Endothelial cell of umbilical vein (primary cell): ENCODE measurements around the gene ACVR1C. TPM values are rescaled to one million over a fixed set of nuclear protein-coding genes. Genes with fewer than 3 reads are reported as not detected.

Experiments used
- BruUV-seq: library from RNA; stranded (reverse); fragments of 400-500 nt; replicated peaks from 2 replicates; lab custom pipeline; 2021; lab: Mats Ljungman, UMichigan
- CTCF ChIA-PET: fragments of 300-600, 350-600 bp; sonication (Branson Sonifier 250); formaldehyde crosslinking; loops from one replicate; lab custom pipeline; 2021; ENCODE audit warnings: antibody characterized with exemption, inconsistent platforms; lab: Charles Lee
- POLR2A ChIA-PET: fragments of 300-600, 350-600 bp; sonication (Branson Sonifier 250); formaldehyde crosslinking; loops from one replicate; lab custom pipeline; 2021; ENCODE audit warnings: antibody characterized with exemption, inconsistent platforms; lab: Charles Lee
- DNase-seq: peaks from one replicate; pipeline ENCODE4 v3.0.0-alpha.2; 2011; ENCODE audit warnings: low read depth, low spot score
- FAIRE-seq: peaks from 2 replicates; lab custom pipeline; 2011; peaks lifted over from hg19 to GRCh38; lab: Jason Lieb, UNC
- H2AFZ ChIP-seq: 2 replicates; pipeline ENCODE4 v1.6.0; 2012; ENCODE audit warnings: low read depth, low read length, control low read depth, inconsistent platforms
- H3K27ac ChIP-seq: 2 replicates; pipeline ENCODE4 v1.5.1; 2011; ENCODE audit warnings: low read depth, mild to moderate bottlenecking, control low read depth, low read length, moderate library complexity; ENCODE audit not compliant: insufficient read depth
- H3K27me3 ChIP-seq, 2 experiments: 2 replicates each; pipeline versions ENCODE4 v1.6.0 to v1.6.1; 2011; ENCODE audit warnings: low read length in 2 of 2, mixed read lengths in 1 of 2; ENCODE audit not compliant: control insufficient read depth in 2 of 2, insufficient read depth in 2 of 2
- H3K36me3 ChIP-seq, 2 experiments: 2 replicates in 1 of 2; 3 replicates in 1 of 2; pipeline ENCODE4 v1.5.1; 2011; ENCODE audit warnings: low read length in 2 of 2, mild to moderate bottlenecking in 1 of 2, moderate library complexity in 1 of 2; ENCODE audit not compliant: control insufficient read depth in 2 of 2, insufficient read depth in 2 of 2; ENCODE audit errors: extremely low read depth in 1 of 2
- H3K4me1 ChIP-seq: 3 replicates; pipeline ENCODE4 v1.5.1; 2011; ENCODE audit warnings: mild to moderate bottlenecking, low read length; ENCODE audit not compliant: control insufficient read depth, insufficient read depth; ENCODE audit errors: extremely low read depth
- H3K4me2 ChIP-seq: 2 replicates; pipeline ENCODE4 v1.6.1; 2011; ENCODE audit warnings: low read length, control low read depth, mixed read lengths; ENCODE audit not compliant: insufficient read depth
- H3K4me3 ChIP-seq, 3 experiments: fragments of 200-600 bp in 1 of 3; sonication (generic), shearing (Covaris generic) in 1 of 3; replicated peaks in 1 of 3; 2 replicates each; pipeline ENCODE4 v1.5.1; 2011 to 2016; ENCODE audit warnings: control low read depth in 3 of 3, low read length in 3 of 3, mild to moderate bottlenecking in 2 of 3, inconsistent platforms in 1 of 3, low read depth in 1 of 3, moderate library complexity in 1 of 3; ENCODE audit not compliant: insufficient read depth in 1 of 3
- H3K79me2 ChIP-seq: 2 replicates; pipeline ENCODE4 v1.6.0; 2012; ENCODE audit warnings: low read length, inconsistent platforms; ENCODE audit not compliant: control insufficient read depth, insufficient read depth
- H3K9ac ChIP-seq: replicated peaks from 2 replicates; pipeline ENCODE3; 2011; ENCODE audit warnings: low read length, control low read depth; ENCODE audit not compliant: insufficient read depth; ENCODE audit errors: extremely low read depth
- H3K9me1 ChIP-seq: replicated peaks from 3 replicates; pipeline ENCODE4 v1.6.0; 2011; ENCODE audit warnings: mild to moderate bottlenecking, low read length; ENCODE audit not compliant: control insufficient read depth, insufficient read depth; ENCODE audit errors: extremely low read depth
- H3K9me3 ChIP-seq: replicated peaks from 2 replicates; pipeline ENCODE4 v1.5.1; 2012; ENCODE audit warnings: low read length, inconsistent platforms; ENCODE audit not compliant: control insufficient read depth, insufficient read depth
- H4K20me1 ChIP-seq: replicated peaks from 2 replicates; pipeline ENCODE3; 2011; ENCODE audit warnings: mild to moderate bottlenecking, low read length; ENCODE audit not compliant: control insufficient read depth, insufficient read depth; ENCODE audit errors: extremely low read depth
- CTCF ChIP-seq, 2 donors: IDR thresholded peaks; 1 replicate in 1 of 2; 2 replicates in 1 of 2; pipeline ENCODE4 v1.5.1; 2011; ENCODE audit warnings: low read length in 2 of 2, mild to moderate bottlenecking in 2 of 2, moderate library complexity in 2 of 2, control low read depth in 1 of 2, inconsistent platforms in 1 of 2, low read depth in 1 of 2; ENCODE audit not compliant: insufficient read depth in 1 of 2; ENCODE audit errors: extremely low read depth in 1 of 2
- EZH2 ChIP-seq: IDR thresholded peaks from 2 replicates; pipeline ENCODE4 v1.6.1; 2012; ENCODE audit warnings: borderline replicate concordance, low read depth, mild to moderate bottlenecking, moderate library complexity, low read length, inconsistent platforms; ENCODE audit not compliant: severe bottlenecking
- FOS ChIP-seq: IDR thresholded peaks from 2 replicates; pipeline ENCODE4 v1.6.1; 2011; ENCODE audit warnings: mild to moderate bottlenecking, low read length, moderate library complexity, borderline replicate concordance; ENCODE audit not compliant: insufficient read depth
- GATA2 ChIP-seq: IDR thresholded peaks from 2 replicates; pipeline ENCODE4 v1.7.0; 2011; ENCODE audit warnings: low read depth, mild to moderate bottlenecking, moderate library complexity, mixed read lengths, low read length; ENCODE audit not compliant: insufficient read length, insufficient read depth
- JUN ChIP-seq: IDR thresholded peaks from 2 replicates; pipeline ENCODE4 v1.6.1; 2011; ENCODE audit warnings: borderline replicate concordance, low read depth; ENCODE audit not compliant: insufficient read length, insufficient read depth
- MAX ChIP-seq: IDR thresholded peaks from 2 replicates; pipeline ENCODE4 v1.6.1; 2011; ENCODE audit not compliant: insufficient read depth, insufficient read length
- MYC ChIP-seq: IDR thresholded peaks from one replicate; pipeline ENCODE4 v1.6.1; 2011; ENCODE audit warnings: mild to moderate bottlenecking, low read depth, low read length
- POLR2A ChIP-seq: IDR thresholded peaks from 2 replicates; pipeline ENCODE4 v1.6.1; 2012; ENCODE audit warnings: low read depth, mild to moderate bottlenecking, control low read depth, low read length
- POLR2AphosphoS5 ChIP-seq: IDR thresholded peaks from 2 replicates; pipeline ENCODE4 v1.6.1; 2012; ENCODE audit warnings: low read depth, mild to moderate bottlenecking, control low read depth, low read length, moderate library complexity; ENCODE audit not compliant: insufficient read depth
- dilution Hi-C: fragments of 300-500 bp; cut with MboI; formaldehyde crosslinking; loops from one replicate; pipeline ENCODE4 v1.15.0; 2019; ENCODE audit warnings: low sequenced_read_pairs; ENCODE audit not compliant: extremely low pct_ligation_motif_present
- intact Hi-C: fragments of 100-400 bp; cut with micrococcal nuclease; formaldehyde crosslinking; loops from one replicate; pipeline ENCODE4 v1.10.0; 2022
- polyA plus RNA-seq, 4 experiments: library from polyadenylated mRNA; depleted of rRNA in 3 of 4; stranded (reverse) in 3 of 4; unstranded in 1 of 4; fragments of >200 nt; gene quantifications; 2 replicates each; pipeline versions ENCODE4 v1.2.1 to v1.2.3, GENCODE V29; 2011 to 2012; ENCODE audit warnings: missing spikeins in 1 of 4
- total RNA-seq: library from RNA; stranded (reverse); gene quantifications from 2 replicates; pipeline ENCODE4 v1.2.3, GENCODE V29; 2021

The ACVR1C gene
- total and polyA plus RNA-seq, 2 donors (not counting 3 experiments of a cell fraction or from before 2014, with no cell fraction given), result not detected

- no peak for DNase-seq
- BruUV-seq, result no TSS peak
- TF ChIP-seq POLR2AphosphoS5 (no peak), GATA2 (no peak), JUN (no peak), MAX (no peak), CTCF (IDR thresholded peaks at IDR 0.05; ENCODE audit: extremely low read depth in 1 of 2, insufficient read depth in 1 of 2, low read depth in 1 of 2, low read length in 2 of 2) (no peak), FOS (no peak), EZH2 (no peak), POLR2A (no peak), MYC (no peak)
- no peak overlapping the region for H3K4me2 ChIP-seq
- FAIRE-seq, result no peak
- intact Hi-C loops (no loop called here), dilution Hi-C loops (no loop called here)
- no peak overlapping the region for H3K27ac ChIP-seq
- peaks cover 2 to 7% of the 10 kb centered on the region in 2 experiments for H3K27me3 ChIP-seq
- ChIA-PET CTCF (no interaction called here), POLR2A (no interaction called here)
- H3K9me1 ChIP-seq, result no peaks in the 10 kb centered on the region
- no peaks in the 10 kb centered on the region for H4K20me1 ChIP-seq
- H3K36me3 ChIP-seq, result no peaks in the 10 kb centered on the region
- H3K79me2 ChIP-seq, result no peaks in the 10 kb centered on the region
- H3K9ac ChIP-seq, result no peak overlapping the region
- no peaks in the 10 kb centered on the region for H3K9me3 ChIP-seq
- no peak overlapping the region for H3K4me3 ChIP-seq
- no peak overlapping the region for H2AFZ ChIP-seq
- peaks cover 5% of the 10 kb centered on the region for H3K4me1 ChIP-seq
These were observed 141.4 kb downstream of the ACVR1C start for GRCh38 chr2:157487271-157487610.
